Endothelial cell of umbilical vein (primary cell): ENCODE results near the gene RBM27. TPM values are rescaled to one million over a fixed set of nuclear protein-coding genes. Genes with fewer than 3 reads are reported as not detected.
"Not testable (repeated sequence)": the region's sequence is repeated elsewhere in the genome, so short reads cannot be mapped to it uniquely, and the experiment has no call there.

Experiments used
- BruUV-seq: library from RNA; stranded (reverse); fragments of 400-500 nt; replicated peaks from 2 replicates; lab custom pipeline; 2021; lab: Mats Ljungman, UMichigan
- CTCF ChIA-PET: fragments of 300-600, 350-600 bp; sonication (Branson Sonifier 250); formaldehyde crosslinking; loops from one replicate; lab custom pipeline; 2021; ENCODE audit warnings: antibody characterized with exemption, inconsistent platforms; lab: Charles Lee
- POLR2A ChIA-PET: fragments of 300-600, 350-600 bp; sonication (Branson Sonifier 250); formaldehyde crosslinking; loops from one replicate; lab custom pipeline; 2021; ENCODE audit warnings: antibody characterized with exemption, inconsistent platforms; lab: Charles Lee
- DNase-seq: peaks from one replicate; pipeline ENCODE4 v3.0.0-alpha.2; 2011; ENCODE audit warnings: low read depth, low spot score
- FAIRE-seq: peaks from 2 replicates; lab custom pipeline; 2011; peaks lifted over from hg19 to GRCh38; lab: Jason Lieb, UNC
- H2AFZ ChIP-seq: 2 replicates; pipeline ENCODE4 v1.6.0; 2012; ENCODE audit warnings: low read depth, low read length, control low read depth, inconsistent platforms
- H3K27ac ChIP-seq: 2 replicates; pipeline ENCODE4 v1.5.1; 2011; ENCODE audit warnings: low read depth, mild to moderate bottlenecking, control low read depth, low read length, moderate library complexity; ENCODE audit not compliant: insufficient read depth
- H3K27me3 ChIP-seq, 2 experiments: 2 replicates each; pipeline versions ENCODE4 v1.6.0 to v1.6.1; 2011; ENCODE audit warnings: low read length in 2 of 2, mixed read lengths in 1 of 2; ENCODE audit not compliant: control insufficient read depth in 2 of 2, insufficient read depth in 2 of 2
- H3K36me3 ChIP-seq, 2 experiments: 2 replicates in 1 of 2; 3 replicates in 1 of 2; pipeline ENCODE4 v1.5.1; 2011; ENCODE audit warnings: low read length in 2 of 2, mild to moderate bottlenecking in 1 of 2, moderate library complexity in 1 of 2; ENCODE audit not compliant: control insufficient read depth in 2 of 2, insufficient read depth in 2 of 2; ENCODE audit errors: extremely low read depth in 1 of 2
- H3K4me1 ChIP-seq: 3 replicates; pipeline ENCODE4 v1.5.1; 2011; ENCODE audit warnings: mild to moderate bottlenecking, low read length; ENCODE audit not compliant: control insufficient read depth, insufficient read depth; ENCODE audit errors: extremely low read depth
- H3K4me2 ChIP-seq: 2 replicates; pipeline ENCODE4 v1.6.1; 2011; ENCODE audit warnings: low read length, control low read depth, mixed read lengths; ENCODE audit not compliant: insufficient read depth
- H3K4me3 ChIP-seq, 3 experiments: fragments of 200-600 bp in 1 of 3; sonication (generic), shearing (Covaris generic) in 1 of 3; replicated peaks in 1 of 3; 2 replicates each; pipeline ENCODE4 v1.5.1; 2011 to 2016; ENCODE audit warnings: control low read depth in 3 of 3, low read length in 3 of 3, mild to moderate bottlenecking in 2 of 3, inconsistent platforms in 1 of 3, low read depth in 1 of 3, moderate library complexity in 1 of 3; ENCODE audit not compliant: insufficient read depth in 1 of 3
- H3K79me2 ChIP-seq: 2 replicates; pipeline ENCODE4 v1.6.0; 2012; ENCODE audit warnings: low read length, inconsistent platforms; ENCODE audit not compliant: control insufficient read depth, insufficient read depth
- H3K9ac ChIP-seq: replicated peaks from 2 replicates; pipeline ENCODE3; 2011; ENCODE audit warnings: low read length, control low read depth; ENCODE audit not compliant: insufficient read depth; ENCODE audit errors: extremely low read depth
- H3K9me1 ChIP-seq: replicated peaks from 3 replicates; pipeline ENCODE4 v1.6.0; 2011; ENCODE audit warnings: mild to moderate bottlenecking, low read length; ENCODE audit not compliant: control insufficient read depth, insufficient read depth; ENCODE audit errors: extremely low read depth
- H3K9me3 ChIP-seq: replicated peaks from 2 replicates; pipeline ENCODE4 v1.5.1; 2012; ENCODE audit warnings: low read length, inconsistent platforms; ENCODE audit not compliant: control insufficient read depth, insufficient read depth
- H4K20me1 ChIP-seq: replicated peaks from 2 replicates; pipeline ENCODE3; 2011; ENCODE audit warnings: mild to moderate bottlenecking, low read length; ENCODE audit not compliant: control insufficient read depth, insufficient read depth; ENCODE audit errors: extremely low read depth
- EZH2 ChIP-seq: IDR thresholded peaks from 2 replicates; pipeline ENCODE4 v1.6.1; 2012; ENCODE audit warnings: borderline replicate concordance, low read depth, mild to moderate bottlenecking, moderate library complexity, low read length, inconsistent platforms; ENCODE audit not compliant: severe bottlenecking
- FOS ChIP-seq: IDR thresholded peaks from 2 replicates; pipeline ENCODE4 v1.6.1; 2011; ENCODE audit warnings: mild to moderate bottlenecking, low read length, moderate library complexity, borderline replicate concordance; ENCODE audit not compliant: insufficient read depth
- GATA2 ChIP-seq: IDR thresholded peaks from 2 replicates; pipeline ENCODE4 v1.7.0; 2011; ENCODE audit warnings: low read depth, mild to moderate bottlenecking, moderate library complexity, mixed read lengths, low read length; ENCODE audit not compliant: insufficient read length, insufficient read depth
- JUN ChIP-seq: IDR thresholded peaks from 2 replicates; pipeline ENCODE4 v1.6.1; 2011; ENCODE audit warnings: borderline replicate concordance, low read depth; ENCODE audit not compliant: insufficient read length, insufficient read depth
- MYC ChIP-seq: IDR thresholded peaks from one replicate; pipeline ENCODE4 v1.6.1; 2011; ENCODE audit warnings: mild to moderate bottlenecking, low read depth, low read length
- POLR2A ChIP-seq: IDR thresholded peaks from 2 replicates; pipeline ENCODE4 v1.6.1; 2012; ENCODE audit warnings: low read depth, mild to moderate bottlenecking, control low read depth, low read length
- POLR2AphosphoS5 ChIP-seq: IDR thresholded peaks from 2 replicates; pipeline ENCODE4 v1.6.1; 2012; ENCODE audit warnings: low read depth, mild to moderate bottlenecking, control low read depth, low read length, moderate library complexity; ENCODE audit not compliant: insufficient read depth
- dilution Hi-C: fragments of 300-500 bp; cut with MboI; formaldehyde crosslinking; loops from one replicate; pipeline ENCODE4 v1.15.0; 2019; ENCODE audit warnings: low sequenced_read_pairs; ENCODE audit not compliant: extremely low pct_ligation_motif_present
- intact Hi-C: fragments of 100-400 bp; cut with micrococcal nuclease; formaldehyde crosslinking; loops from one replicate; pipeline ENCODE4 v1.10.0; 2022
- polyA plus RNA-seq, 4 experiments: library from polyadenylated mRNA; depleted of rRNA in 3 of 4; stranded (reverse) in 3 of 4; unstranded in 1 of 4; fragments of >200 nt; gene quantifications; 2 replicates each; pipeline versions ENCODE4 v1.2.1 to v1.2.3, GENCODE V29; 2011 to 2012; ENCODE audit warnings: missing spikeins in 1 of 4
- total RNA-seq: library from RNA; stranded (reverse); gene quantifications from 2 replicates; pipeline ENCODE4 v1.2.3, GENCODE V29; 2021
- TF ChIP-seq, protein P1 (sequence below), 2 donors: IDR thresholded peaks; 1 replicate in 1 of 2; 2 replicates in 1 of 2; pipeline ENCODE4 v1.5.1; 2011; ENCODE audit warnings: low read length in 2 of 2, mild to moderate bottlenecking in 2 of 2, moderate library complexity in 2 of 2, control low read depth in 1 of 2, inconsistent platforms in 1 of 2, low read depth in 1 of 2; ENCODE audit not compliant: insufficient read depth in 1 of 2; ENCODE audit errors: extremely low read depth in 1 of 2
- TF ChIP-seq, protein P2 (sequence below): IDR thresholded peaks from 2 replicates; pipeline ENCODE4 v1.6.1; 2011; ENCODE audit not compliant: insufficient read depth, insufficient read length

RBM27 gene
- total and polyA plus RNA-seq, 2 donors (not counting 3 experiments of a cell fraction or from before 2014, with no cell fraction given) = 6.3 to 17.7 TPM

DNA sequence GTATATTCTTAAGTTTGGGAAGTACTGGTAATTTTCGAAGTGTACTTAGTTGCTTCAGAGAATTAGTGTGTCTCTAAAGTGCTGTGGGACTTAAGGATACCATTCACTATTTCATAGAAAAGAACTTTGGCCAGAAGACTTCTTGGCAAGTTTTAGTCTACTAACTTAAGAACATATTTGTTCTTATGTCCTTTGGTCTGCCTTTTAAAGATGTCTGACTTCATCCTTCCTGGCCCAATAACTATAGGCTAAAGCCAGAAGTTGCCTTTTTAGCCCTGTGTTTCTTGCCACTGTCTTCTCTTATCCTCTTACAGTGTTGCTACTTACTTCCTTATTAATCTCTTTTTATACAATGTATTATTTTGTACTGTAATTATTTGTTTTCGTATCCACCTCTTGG is 6.3 kb downstream of the RBM27 start:
- Histone ChIP-seq H3K27me3 (no peaks in the 10 kb centered on the region), H3K4me1 (peaks cover 7% of the 10 kb centered on the region), H3K4me3 (no peak overlapping the region), H3K9me3 (no peaks in the 10 kb centered on the region), H3K79me2 (peaks cover 93% of the 10 kb centered on the region), H3K9ac (no peak overlapping the region), H3K27ac (no peak overlapping the region), H3K36me3 (no peaks in the 10 kb centered on the region), H4K20me1 (peaks cover 7% of the 10 kb centered on the region), H2AFZ (no peak overlapping the region), H3K9me1 (no peaks in the 10 kb centered on the region), H3K4me2 (no peak overlapping the region)
- intact Hi-C loops = no loop called here
- ChIA-PET POLR2A (no interaction called here), CTCF (interaction anchor here (0.9 kb wide), 1 partner anchor 12 kb away, joined by 3 read pairs; no protein-coding TSS in a partner anchor)
- BruUV-seq = no TSS peak
- dilution Hi-C loops = no loop called here
- TF ChIP-seq, protein P1, sequence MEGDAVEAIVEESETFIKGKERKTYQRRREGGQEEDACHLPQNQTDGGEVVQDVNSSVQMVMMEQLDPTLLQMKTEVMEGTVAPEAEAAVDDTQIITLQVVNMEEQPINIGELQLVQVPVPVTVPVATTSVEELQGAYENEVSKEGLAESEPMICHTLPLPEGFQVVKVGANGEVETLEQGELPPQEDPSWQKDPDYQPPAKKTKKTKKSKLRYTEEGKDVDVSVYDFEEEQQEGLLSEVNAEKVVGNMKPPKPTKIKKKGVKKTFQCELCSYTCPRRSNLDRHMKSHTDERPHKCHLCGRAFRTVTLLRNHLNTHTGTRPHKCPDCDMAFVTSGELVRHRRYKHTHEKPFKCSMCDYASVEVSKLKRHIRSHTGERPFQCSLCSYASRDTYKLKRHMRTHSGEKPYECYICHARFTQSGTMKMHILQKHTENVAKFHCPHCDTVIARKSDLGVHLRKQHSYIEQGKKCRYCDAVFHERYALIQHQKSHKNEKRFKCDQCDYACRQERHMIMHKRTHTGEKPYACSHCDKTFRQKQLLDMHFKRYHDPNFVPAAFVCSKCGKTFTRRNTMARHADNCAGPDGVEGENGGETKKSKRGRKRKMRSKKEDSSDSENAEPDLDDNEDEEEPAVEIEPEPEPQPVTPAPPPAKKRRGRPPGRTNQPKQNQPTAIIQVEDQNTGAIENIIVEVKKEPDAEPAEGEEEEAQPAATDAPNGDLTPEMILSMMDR (IDR thresholded peaks at IDR 0.05; ENCODE audit: extremely low read depth in 1 of 2, insufficient read depth in 1 of 2, low read depth in 1 of 2, low read length in 2 of 2) = no peak
- TF ChIP-seq EZH2 (no peak), POLR2AphosphoS5 (no peak), JUN (no peak), MYC (no peak), FOS (no peak), GATA2 (no peak), POLR2A (no peak)
- TF ChIP-seq, protein P2, sequence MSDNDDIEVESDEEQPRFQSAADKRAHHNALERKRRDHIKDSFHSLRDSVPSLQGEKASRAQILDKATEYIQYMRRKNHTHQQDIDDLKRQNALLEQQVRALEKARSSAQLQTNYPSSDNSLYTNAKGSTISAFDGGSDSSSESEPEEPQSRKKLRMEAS = no peak
- FAIRE-seq = no peak
- no peak for DNase-seq

DNA sequence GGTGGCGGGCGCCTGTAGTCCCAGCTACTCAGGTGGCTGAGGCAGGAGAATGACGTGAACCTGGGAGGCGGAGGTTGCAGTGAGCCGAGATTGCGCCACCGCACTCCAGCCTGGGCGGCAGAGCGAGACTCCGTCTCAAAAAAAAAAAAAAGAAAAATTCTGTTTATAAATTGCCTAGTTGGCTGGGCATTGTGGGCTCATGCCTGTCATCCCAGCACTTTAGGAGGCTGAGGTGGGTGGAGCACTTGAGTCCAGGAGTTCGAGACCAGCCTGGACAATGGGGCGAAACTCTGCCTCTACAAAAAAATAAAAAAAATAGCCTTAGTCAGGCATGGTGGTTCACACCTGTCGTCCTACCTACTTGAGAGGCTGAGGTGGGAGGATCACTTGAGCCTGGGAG is 7.4 kb downstream of the RBM27 start:
- CTCF ChIA-PET = not testable (repeated sequence)

More for the DNA sequence above, 7.4 kb downstream of the RBM27 start:
- H3K9ac ChIP-seq, H3K36me3 ChIP-seq, H4K20me1 ChIP-seq, H3K9me1 ChIP-seq, H3K27me3 ChIP-seq, dilution Hi-C loops, BruUV-seq, FAIRE-seq, H3K4me3 ChIP-seq, POLR2A ChIA-PET, H2AFZ ChIP-seq, intact Hi-C loops, H3K27ac ChIP-seq, H3K4me1 ChIP-seq, DNase-seq, H3K4me2 ChIP-seq, H3K9me3 ChIP-seq: not testable (repeated sequence)
- H3K79me2 ChIP-seq = peaks cover 93% of the 10 kb centered on the region
